HG03571 (cell line): ENCODE measurements around the gene ANO4.
A peak's percentile ranks its signal among the peaks of the same experiment; 100 is the strongest.
"Not testable (repeated sequence)": the region's sequence is repeated elsewhere in the genome, so short reads cannot be mapped to it uniquely, and the experiment has no call there.

Experiments used
- ATAC-seq: cut with Tn5 transposase; IDR thresholded peaks from one replicate; pipeline ENCODE4 v1.9.1; 2021; ENCODE audit not compliant: unreplicated experiment

ANO4 gene

DNA sequence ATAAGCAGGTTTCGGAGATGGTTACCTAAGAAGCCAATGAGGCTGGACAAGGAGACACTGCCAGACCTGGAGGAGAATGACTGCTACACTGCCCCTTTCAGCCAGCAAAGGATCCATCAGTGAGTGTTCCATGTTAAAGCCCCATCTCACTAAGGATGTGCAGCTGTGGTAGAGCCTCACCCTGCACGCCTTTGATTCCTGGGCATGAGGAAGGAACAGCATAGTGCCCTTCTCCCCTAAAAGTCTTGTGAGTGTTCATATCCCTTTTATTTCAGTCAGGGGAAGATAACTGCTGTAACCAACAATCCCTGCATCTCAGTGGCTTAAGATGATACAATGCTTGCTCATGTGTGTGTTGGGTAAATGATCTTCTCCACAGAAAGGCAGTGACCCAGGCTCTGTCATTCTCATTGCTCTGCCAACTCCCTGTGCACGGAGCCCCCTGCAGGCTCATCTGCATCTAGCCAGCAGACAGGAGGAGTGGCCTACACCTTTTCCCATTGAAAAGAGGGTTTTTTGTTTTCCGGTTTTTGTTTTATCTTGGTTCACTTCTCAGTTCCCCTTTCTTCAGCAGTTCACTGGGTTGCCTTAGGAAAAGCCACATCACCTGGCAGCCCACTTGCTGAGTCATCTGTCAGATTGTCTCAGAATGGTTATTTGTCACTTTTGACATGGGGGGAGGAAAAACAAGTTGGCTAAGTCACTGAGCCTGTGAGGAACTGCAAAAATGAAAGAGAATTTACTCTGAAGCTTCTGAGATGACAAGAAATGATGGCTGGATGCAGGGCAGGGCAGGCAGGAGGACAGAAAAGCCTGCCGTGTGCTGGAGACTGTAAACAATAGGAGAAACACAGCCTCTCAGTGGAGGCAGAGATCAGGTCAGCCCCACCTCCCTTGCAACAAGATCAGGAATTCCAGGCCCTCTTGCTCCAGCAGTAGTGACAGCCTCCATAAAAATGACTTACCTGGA is 193.3 kb downstream of the ANO4 start:
- ATAC-seq, result peak; percentile 95

DNA sequence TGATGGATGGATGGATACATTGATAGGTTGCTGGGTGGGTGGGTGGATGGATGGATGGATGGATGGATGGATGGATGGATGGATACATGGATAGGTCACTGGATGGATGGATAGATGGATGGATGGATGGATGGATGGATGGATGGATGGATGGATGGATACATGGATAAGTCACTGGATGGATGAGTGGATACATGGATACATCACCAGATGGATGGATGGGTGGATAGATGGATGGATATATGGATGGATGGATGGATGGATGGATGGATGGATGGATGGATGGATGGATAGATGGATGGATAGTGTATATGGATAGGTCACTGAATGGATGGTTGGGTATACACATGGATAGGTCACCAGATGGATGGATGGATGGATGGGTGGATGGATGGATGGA is 194.9 kb downstream of the ANO4 start:
- ATAC-seq, result not testable (repeated sequence)

DNA sequence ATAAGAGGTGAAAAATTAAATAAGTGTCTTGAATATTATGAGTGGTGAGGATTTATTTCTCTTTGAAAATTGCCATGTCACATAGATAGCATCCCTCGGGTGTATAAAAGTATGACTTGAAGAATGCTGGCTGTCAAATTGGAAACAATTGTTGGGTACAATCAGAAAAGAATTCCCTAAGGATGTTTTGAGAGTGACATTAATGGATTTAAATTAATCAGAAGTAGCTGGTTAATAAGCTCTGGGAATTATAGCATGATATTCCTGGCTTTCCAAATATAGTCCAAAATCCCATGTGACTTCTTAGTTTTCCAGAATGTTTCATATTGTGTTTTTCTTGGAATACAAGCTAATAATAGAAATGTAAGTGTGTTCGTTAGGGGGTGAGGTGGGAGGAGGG is 196.5 kb downstream of the ANO4 start:
- no peak for ATAC-seq

DNA sequence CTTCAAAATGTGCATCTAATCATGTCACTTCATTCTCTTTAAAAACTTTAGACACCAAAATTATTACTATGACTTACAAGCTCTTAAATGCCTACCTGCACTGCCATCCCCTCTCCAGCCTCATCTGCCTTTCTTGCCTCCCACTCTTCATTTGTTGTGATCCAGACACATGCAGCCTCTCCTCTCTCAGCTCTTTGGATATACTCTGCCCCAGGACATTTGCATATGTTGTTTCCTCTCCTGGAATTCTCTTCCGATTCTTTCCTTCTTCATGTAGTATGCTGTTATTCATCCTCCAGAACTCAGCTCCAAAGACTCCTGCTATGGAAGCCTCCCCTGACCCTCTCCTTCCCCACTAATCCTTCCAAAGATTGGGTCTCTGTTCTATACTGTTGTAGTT is 197.6 kb downstream of the ANO4 start:
- no peak for ATAC-seq

DNA sequence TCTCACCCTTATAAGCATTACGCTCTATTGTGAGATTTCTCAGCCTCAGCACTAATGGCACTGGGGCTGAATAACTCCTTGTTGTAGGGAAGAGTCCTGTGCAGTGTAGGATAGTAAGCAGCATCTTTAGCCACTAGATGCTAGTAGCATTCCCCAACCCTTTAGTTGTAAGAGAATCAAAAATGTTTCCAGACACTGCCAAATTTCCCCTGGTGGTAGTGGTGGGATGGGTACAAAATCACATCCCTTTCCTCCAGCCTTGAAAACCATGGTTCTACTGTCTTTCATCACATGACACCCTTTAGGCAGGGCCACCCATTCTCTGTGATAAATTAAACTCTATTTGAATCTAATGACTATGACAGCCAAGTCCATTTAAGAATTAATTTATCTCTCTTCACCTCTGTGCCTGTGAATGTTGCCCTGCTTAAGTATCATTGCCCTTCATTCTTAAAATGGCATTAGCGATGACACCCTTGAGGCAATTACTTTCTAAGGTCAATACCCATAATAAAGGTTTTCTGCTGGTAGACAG is 199.4 kb downstream of the ANO4 start:
- no peak for ATAC-seq

DNA sequence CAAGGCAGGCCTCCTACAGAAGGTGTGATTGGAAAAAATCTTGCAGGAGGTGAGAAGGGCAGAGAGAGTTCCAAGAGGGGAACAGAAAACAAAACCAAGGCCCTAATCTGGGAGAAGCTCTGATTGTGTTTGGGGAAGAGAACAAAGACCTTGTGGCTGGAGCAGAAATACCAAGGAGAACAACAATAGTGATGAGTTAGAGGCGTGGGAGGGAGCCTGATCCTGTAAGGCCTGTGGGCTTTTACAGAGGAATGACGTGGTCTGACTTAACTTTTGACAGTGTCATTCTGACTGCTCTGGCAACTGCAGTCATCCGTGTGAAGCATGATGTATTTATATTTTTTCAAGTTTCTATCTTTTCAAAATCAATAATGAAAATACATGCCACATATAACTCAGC is 200.6 kb downstream of the ANO4 start:
- no peak for ATAC-seq

DNA sequence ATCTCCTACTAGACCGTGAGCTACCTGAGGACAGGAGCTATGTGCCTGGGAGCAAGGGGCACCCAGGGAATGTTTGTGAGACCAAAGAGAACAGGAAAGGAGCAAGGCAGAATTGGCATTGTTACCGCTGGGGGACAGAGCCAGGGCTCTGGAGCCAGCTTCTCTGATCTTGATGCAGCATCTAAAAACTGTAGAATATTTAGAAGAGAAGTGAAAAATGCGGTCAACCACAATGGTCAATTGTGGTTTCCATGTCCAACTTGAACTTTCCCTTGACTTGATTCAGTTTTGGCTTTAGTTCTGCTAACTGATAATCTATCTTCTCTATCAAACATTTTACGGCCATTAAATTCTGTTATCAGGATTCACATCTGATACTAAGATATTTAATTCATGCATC is 201.2 kb downstream of the ANO4 start:
- ATAC-seq, result peak; percentile 73

DNA sequence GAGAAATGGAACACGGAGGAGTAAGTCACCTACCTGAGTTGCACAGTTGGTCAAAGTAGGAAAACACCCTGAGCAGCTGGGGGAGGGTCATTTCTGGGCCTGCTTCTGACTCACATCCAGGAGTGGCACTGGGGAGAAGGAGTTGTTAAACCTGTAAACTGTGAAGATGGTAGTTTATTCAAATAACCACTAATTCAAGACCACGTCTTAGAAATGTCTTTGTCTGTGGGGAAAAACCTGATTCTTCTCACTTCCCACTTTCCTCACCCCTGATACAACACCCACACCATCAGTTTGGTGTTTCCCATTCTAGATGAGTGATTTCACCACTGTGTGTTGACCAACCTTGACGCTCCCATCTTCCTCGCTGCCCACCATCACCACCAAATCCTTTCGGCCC is 207.1 kb downstream of the ANO4 start:
- no peak for ATAC-seq

DNA sequence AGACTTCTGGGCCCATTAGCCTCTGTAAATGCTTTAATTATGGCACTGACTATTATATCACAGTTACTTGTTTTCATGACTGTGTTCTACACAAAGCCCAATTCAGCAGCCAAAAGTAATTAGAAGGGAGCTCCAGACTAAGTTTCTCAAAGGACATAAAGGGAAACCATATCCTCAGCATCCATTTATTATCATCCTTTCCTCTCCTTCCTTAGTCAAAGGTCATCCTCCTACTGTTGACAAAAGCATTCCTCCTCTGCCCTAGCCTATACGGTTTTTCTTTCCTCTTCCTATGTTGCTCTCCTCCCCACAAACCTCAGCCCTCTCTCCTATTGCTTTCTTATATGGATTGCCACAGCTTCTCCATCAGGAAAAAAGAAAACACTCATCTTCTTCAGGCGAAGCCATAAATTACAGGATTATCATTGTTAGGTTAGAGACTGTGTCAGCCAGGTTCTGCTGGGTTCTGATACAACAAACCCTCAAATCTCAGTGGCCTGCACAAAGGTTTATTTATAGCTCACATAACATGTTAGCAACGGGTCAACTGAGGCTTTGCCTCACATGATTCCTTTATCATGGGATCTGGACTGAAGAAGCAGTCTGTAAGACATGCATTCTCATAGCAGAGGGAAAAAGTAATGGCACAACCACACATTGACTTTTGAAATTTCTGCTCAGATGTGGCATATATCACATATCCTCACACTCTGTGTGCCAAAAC is 208.3 kb downstream of the ANO4 start:
- ATAC-seq, result no peak

DNA sequence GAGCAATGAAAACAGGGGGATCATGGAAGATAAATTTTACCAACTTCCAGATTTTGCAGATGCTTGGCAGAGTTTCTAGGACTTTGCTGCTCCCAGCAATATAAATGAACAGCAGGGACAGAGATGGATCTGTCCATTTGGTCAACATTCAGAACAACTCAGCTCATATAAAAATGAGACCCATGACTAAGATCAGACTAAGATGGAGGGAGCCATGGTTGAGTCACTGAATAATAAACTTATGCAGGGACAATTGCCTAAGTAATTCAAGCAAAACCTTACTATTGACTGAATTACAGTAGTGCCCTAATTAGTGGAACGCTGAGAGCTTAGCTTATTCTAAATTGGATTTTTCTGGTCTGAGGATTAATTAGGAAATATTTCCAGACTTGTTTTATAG is 210.3 kb downstream of the ANO4 start:
- ATAC-seq, result no peak

DNA sequence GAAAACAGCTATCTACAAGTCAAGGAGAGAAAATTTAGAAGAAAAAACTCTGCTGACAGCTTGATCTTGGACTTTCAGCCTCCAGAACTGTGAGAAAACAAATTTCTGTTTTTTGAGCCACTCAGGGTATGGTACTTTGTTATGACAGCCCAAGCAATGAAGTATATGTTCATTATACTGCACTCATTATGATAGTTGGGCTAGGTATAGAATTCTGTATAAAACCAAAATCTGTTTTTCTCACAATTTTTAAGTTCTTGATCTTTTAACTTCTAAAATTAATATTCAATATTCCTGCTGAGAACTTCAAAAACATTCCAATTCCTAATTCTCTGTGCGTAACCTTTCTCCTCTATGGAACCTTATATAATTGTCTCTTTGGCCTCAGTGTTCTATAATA is 214.7 kb downstream of the ANO4 start:
- no peak for ATAC-seq

DNA sequence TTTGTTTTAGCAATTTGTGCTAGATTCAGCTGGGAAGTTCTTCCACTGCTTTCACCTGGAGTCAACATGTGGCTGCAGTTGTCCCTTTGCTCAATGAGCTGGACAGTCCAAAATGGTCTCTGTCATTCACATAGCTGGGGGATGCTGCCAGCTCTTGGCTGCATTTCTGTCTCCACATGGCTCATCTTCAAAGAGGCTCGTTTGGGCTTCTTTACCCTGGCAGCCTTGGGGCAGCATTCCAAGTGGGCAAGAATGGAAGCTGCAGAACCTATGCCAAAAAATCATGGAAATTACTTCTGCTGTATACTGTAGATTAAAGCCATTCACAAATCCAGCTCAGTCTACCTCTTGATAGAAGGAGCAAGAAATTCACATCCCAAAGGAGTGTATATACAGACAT is 216.3 kb downstream of the ANO4 start:
- ATAC-seq, result no peak

DNA sequence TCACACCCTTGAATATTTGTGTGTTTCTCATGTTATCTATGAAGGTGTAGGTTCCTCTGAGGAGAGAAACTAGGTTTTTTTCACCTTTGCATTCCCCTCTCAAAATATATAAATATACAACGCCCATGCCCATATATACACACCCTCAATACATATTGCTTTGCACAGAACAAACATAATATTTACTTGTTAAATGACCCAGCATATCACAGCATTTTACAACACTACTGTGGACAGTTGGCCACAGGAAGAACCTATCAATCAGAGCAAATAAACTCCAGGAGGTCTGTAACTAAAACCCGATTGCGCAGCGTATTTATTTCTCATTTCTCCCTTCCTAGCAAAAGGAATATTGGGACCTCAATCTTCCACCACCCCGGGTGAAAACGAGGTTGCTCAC is 219.4 kb downstream of the ANO4 start:
- no peak for ATAC-seq

DNA sequence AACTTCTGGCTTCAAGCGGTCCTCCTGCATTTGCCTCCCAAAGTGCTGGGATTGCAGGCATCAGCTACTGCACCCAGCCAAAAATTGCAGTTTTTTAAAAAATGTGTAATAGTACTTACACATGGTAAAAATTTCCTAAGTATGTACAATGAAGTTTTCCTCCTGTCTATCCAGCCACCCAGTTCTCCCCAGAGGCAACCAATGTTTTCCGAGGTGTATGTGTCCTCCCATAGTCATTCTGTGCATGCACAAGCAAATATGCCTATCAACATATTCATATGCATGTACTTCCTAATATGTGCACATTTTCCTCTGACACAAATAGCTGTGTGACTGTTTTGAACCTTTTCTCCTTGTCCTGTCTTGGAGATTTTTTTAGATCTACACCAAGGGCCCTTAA is 220.5 kb downstream of the ANO4 start:
- ATAC-seq, result no peak

DNA sequence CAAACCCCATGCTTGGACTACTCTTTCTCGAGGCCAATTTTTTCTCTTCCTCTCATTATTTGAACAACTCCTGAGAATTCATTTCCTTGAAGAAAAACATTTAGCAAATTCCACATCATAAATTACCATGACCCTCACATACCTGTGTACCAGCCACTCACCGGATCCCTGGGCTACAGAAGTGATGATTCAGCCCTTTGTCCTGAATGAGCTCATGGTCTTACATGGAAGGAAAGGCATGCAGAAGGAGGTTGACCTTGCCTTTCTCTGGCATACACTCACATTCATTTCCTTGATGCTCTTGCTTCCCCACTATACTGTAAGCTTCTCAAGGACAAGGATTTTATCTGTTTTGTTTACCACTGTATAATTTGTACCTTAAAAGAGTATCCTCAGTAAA is 224.0 kb downstream of the ANO4 start:
- no peak for ATAC-seq

DNA sequence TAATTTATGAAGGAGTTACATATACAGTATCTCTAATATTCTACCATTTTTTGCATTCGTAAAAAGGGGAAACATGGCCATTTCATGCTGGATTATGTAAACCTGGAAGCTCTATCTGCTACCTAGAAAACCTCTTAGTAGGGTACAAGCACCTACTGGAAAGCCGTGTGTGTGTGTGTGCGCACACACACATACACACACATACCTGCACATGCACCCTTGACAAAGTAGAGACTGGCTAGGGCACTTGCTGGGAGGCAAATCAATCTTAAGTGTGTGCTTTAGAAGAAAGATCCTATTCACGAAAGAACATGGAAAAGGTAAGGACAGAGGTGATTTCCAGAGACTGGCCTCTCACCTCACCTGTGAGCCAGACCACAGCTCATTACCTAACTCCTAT is 224.6 kb downstream of the ANO4 start:
- no peak for ATAC-seq

DNA sequence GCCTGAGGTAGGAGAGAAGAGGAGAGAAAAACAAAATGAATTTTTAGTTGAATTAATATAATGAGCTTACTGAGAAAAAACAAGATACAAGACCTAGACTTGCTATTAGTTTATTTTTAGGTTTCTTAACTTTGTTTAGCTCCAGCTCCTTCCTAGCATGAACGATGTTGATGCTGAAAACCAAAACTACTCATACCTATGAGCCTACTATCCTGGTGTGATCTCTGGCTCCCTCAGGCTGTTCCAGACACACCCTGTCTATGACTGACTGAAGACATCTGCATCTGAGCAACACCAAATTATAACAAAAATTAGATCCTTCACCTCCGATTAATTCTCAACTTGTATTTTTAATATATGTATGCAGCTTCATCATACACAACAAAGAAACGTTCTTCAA is 225.1 kb downstream of the ANO4 start:
- no peak for ATAC-seq

DNA sequence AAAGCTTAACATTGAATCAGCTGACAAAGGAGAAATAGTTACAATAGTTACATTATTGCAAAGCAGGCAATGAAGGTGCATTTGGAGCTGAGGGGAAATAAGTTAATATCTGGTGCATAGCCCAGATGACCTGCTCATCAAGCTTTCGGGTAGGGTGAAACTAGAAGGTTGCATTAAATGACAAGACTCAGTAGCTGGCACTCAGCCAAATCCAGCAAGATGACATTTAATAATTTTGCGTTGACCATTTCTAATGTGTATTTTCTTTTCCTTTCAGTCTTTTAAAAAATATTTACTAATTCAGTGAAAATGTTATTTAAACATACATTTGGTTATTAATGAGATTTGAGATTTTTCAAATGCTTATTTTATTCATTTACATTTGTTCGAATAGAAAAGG is 226.9 kb downstream of the ANO4 start:
- ATAC-seq, result no peak

DNA sequence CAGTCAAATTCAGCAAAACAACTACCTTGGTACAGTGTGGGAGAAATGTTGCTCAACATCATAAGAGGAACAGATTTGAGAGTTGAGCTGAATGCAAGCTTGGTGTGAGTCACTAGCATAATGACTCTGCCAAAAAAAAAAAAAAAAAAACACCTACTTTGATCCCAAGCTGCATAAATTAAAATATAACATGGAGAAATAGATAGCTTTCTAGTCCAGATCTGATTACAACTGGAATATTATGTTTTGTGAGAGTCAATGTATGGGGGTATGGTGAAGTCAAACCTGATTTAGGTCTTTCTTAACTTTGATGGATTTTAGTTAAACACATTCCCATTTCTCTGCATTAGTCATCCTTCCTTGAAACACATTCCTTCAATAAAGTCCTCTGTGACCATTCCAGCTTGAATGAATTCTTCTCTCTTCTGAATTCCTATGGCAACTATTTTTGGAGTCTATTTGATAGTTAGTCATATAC is 227.4 kb downstream of the ANO4 start:
- ATAC-seq, result no peak

DNA sequence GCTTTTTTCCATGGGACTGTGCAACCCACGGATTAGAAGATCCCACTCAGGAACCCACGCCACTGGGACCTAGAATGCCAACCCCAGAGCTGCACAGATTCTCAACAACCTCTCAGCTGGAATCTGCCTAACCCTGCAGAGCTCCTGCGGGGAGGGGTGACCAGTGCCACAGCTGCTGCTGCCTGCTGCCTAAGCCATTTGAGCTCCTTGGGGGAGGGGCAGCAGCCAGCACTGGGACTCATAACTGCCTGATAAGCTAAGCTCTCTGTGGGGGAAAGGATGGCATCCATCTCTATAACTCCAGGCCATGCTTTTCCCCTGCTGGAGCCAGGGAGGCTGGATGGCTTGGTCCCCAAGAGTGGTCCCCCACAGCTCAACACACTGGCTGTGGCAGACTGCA is 232.6 kb downstream of the ANO4 start:
- no peak for ATAC-seq

DNA sequence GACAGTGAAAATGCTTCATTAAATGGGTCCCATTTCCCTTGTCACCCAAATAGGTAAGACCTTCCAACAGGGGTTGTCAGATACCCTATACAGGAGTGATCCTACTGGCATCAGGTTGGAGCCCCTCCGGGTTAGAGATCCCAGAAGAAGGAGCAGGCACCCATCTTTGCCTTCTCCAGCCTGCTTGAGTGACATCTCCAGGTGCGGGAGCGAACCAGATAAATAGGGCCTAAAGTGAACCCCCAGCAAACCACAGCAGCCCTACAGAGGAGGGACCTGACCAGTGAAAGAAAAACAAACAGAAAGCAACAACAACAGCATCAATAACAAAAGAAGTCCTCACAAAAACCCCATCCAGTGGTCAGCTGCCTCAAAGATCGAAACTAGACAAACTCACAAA is 233.2 kb downstream of the ANO4 start:
- no peak for ATAC-seq

DNA sequence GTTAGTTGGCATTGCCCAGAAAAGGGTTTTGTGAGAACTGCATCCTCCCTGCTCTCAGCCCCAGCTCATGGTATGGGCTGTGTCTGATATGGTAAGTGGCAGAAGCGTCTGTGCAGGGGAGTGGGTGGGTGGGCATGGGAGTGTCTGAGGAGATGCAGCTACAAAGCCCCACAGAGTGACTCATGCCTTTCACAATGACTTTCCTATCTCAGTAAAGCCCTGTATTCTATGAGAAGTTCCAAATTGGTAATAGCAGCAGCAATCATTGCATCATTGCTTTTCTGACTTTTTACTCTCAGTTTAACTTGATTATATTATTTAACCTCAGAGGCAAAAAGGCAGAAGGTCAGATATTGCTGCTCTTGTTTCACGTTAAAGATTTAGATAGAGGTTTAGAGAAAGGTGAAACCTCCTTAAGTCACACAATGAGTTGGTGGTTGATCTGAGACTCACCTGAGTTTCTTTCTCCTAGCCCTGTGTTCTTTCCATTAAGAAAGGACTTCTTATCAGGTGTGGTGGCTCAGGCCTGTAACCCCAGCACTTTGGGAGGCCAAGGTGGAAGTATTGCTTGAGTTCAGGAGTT is 243.8 kb downstream of the ANO4 start:
- ATAC-seq, result no peak
